Mucosa of stomach (tissue), 1 donor: ENCODE data around the gene NALCN.

Experiments used
- H3K27me3 ChIP-seq: one replicate; pipeline ENCODE4 v1.7.0; 2013; ENCODE audit warnings: mild to moderate bottlenecking, low read length; ENCODE audit not compliant: control insufficient read depth, insufficient read depth
- H3K36me3 ChIP-seq: one replicate; pipeline ENCODE4 v1.7.0; 2013; ENCODE audit warnings: low read length; ENCODE audit not compliant: control insufficient read depth, insufficient read depth
- H3K4me1 ChIP-seq: one replicate; pipeline ENCODE4 v1.7.0; 2013; ENCODE audit warnings: mild to moderate bottlenecking, low read length; ENCODE audit not compliant: control insufficient read depth, insufficient read depth
- H3K4me3 ChIP-seq: one replicate; pipeline ENCODE4 v1.7.0; 2013; ENCODE audit warnings: low read length
- H3K9ac ChIP-seq: one replicate; pipeline ENCODE4 v1.7.0; 2013; ENCODE audit warnings: mild to moderate bottlenecking, low read length, moderate library complexity
- H3K9me3 ChIP-seq: one replicate; pipeline ENCODE4 v1.7.0; 2013; ENCODE audit warnings: mild to moderate bottlenecking, low read length, moderate library complexity; ENCODE audit not compliant: control insufficient read depth
- donor health status: Pancreatic carcinoma.

Gene NALCN

GRCh38 chr13:101434486-101434885 lies 18.2 kb upstream of the NALCN start:
- H3K4me1 ChIP-seq = no peaks in the 10 kb centered on the region
- H3K4me3 ChIP-seq = no peak overlapping the region
- no peaks in the 10 kb centered on the region for H3K9me3 ChIP-seq
- H3K9ac ChIP-seq = no peak overlapping the region
- no peaks in the 10 kb centered on the region for H3K27me3 ChIP-seq
- H3K36me3 ChIP-seq = no peaks in the 10 kb centered on the region

- Histone ChIP-seq H3K36me3 (no peaks in the 10 kb centered on the region), H3K9ac (no peak overlapping the region), H3K4me3 (no peak overlapping the region), H3K9me3 (no peaks in the 10 kb centered on the region), H3K4me1 (no peaks in the 10 kb centered on the region), H3K27me3 (no peaks in the 10 kb centered on the region)
These were observed 17.6 kb upstream of the NALCN start for GRCh38 chr13:101433895-101434294.

GRCh38 chr13:101429733-101430132 lies 13.4 kb upstream of the NALCN start:
- H3K36me3 ChIP-seq = no peaks in the 10 kb centered on the region
- no peaks in the 10 kb centered on the region for H3K4me1 ChIP-seq
- no peaks in the 10 kb centered on the region for H3K27me3 ChIP-seq
- H3K4me3 ChIP-seq = no peak overlapping the region
- no peaks in the 10 kb centered on the region for H3K9me3 ChIP-seq
- H3K9ac ChIP-seq = no peak overlapping the region

GRCh38 chr13:101425623-101426022 lies 9.3 kb upstream of the NALCN start:
- H3K9ac ChIP-seq = no peak overlapping the region
- no peaks in the 10 kb centered on the region for H3K4me1 ChIP-seq
- H3K36me3 ChIP-seq = no peaks in the 10 kb centered on the region
- H3K27me3 ChIP-seq = no peaks in the 10 kb centered on the region
- no peak overlapping the region for H3K4me3 ChIP-seq
- H3K9me3 ChIP-seq = no peaks in the 10 kb centered on the region

GRCh38 chr13:101425156-101425471 lies 8.8 kb upstream of the NALCN start:
- H3K4me1 ChIP-seq = no peaks in the 10 kb centered on the region
- H3K9me3 ChIP-seq = no peaks in the 10 kb centered on the region
- no peak overlapping the region for H3K4me3 ChIP-seq
- H3K36me3 ChIP-seq = no peaks in the 10 kb centered on the region
- no peaks in the 10 kb centered on the region for H3K27me3 ChIP-seq
- no peak overlapping the region for H3K9ac ChIP-seq

- Histone ChIP-seq H3K9ac (no peak overlapping the region), H3K36me3 (no peaks in the 10 kb centered on the region), H3K4me3 (no peak overlapping the region), H3K9me3 (no peaks in the 10 kb centered on the region), H3K27me3 (no peaks in the 10 kb centered on the region), H3K4me1 (no peaks in the 10 kb centered on the region)
These were observed 8.3 kb upstream of the NALCN start for GRCh38 chr13:101424381-101425155.

GRCh38 chr13:101423872-101424271 lies 7.6 kb upstream of the NALCN start:
- Histone ChIP-seq H3K4me3 (no peak overlapping the region), H3K9ac (no peak overlapping the region), H3K4me1 (no peaks in the 10 kb centered on the region)

GRCh38 chr13:101417501-101417900 lies 1.2 kb upstream of the NALCN start:
- H3K36me3 ChIP-seq = no peaks in the 10 kb centered on the region
- H3K4me3 ChIP-seq = no peak overlapping the region
- H3K9ac ChIP-seq = no peak overlapping the region
- H3K4me1 ChIP-seq = no peaks in the 10 kb centered on the region
- no peaks in the 10 kb centered on the region for H3K9me3 ChIP-seq
- peaks cover 15% of the 10 kb centered on the region for H3K27me3 ChIP-seq

More at GRCh38 chr13:101423872-101424271, 7.6 kb upstream of the NALCN start:
- no peaks in the 10 kb centered on the region for H3K9me3 ChIP-seq
- H3K36me3 ChIP-seq = no peaks in the 10 kb centered on the region
- no peaks in the 10 kb centered on the region for H3K27me3 ChIP-seq

GRCh38 chr13:101417043-101417406 lies 717 bp upstream of the NALCN start:
- Histone ChIP-seq H3K27me3 (peaks cover 15% of the 10 kb centered on the region), H3K4me1 (no peaks in the 10 kb centered on the region), H3K4me3 (no peak overlapping the region), H3K9me3 (no peaks in the 10 kb centered on the region), H3K9ac (no peak overlapping the region), H3K36me3 (no peaks in the 10 kb centered on the region)

GRCh38 chr13:101415358-101416174 lies 742 bp downstream of the NALCN start:
- Histone ChIP-seq H3K4me3 (no peak overlapping the region), H3K36me3 (no peaks in the 10 kb centered on the region), H3K27me3 (peaks cover 15% of the 10 kb centered on the region), H3K4me1 (no peaks in the 10 kb centered on the region), H3K9me3 (no peaks in the 10 kb centered on the region), H3K9ac (no peak overlapping the region)

GRCh38 chr13:101412076-101412475 lies 4.2 kb downstream of the NALCN start:
- Histone ChIP-seq H3K9me3 (no peaks in the 10 kb centered on the region), H3K4me1 (no peaks in the 10 kb centered on the region), H3K9ac (no peak overlapping the region), H3K4me3 (no peak overlapping the region), H3K36me3 (no peaks in the 10 kb centered on the region), H3K27me3 (peaks cover 13% of the 10 kb centered on the region)

GRCh38 chr13:101408992-101409656 lies 7.2 kb downstream of the NALCN start:
- Histone ChIP-seq H3K9ac (no peak overlapping the region), H3K4me3 (no peak overlapping the region), H3K27me3 (no peaks in the 10 kb centered on the region), H3K9me3 (no peaks in the 10 kb centered on the region), H3K36me3 (no peaks in the 10 kb centered on the region), H3K4me1 (no peaks in the 10 kb centered on the region)
